HCT116 (cell line): ENCODE measurements around the gene AFAP1. TPM values are rescaled to one million over a fixed set of nuclear protein-coding genes. Genes with fewer than 3 reads are reported as not detected.

Experiments used
- ATAC-seq: fragments of 200-7000 bp; cut with Tn5 transposase; 2 replicates; pipeline ENCODE4 v1.9.1; 2020; ENCODE audit warnings: mild to moderate bottlenecking, moderate library complexity
- BruUV-seq: library from RNA; stranded (reverse); fragments of 400-500 nt; replicated peaks from 2 replicates; lab custom pipeline; 2021; lab: Mats Ljungman, UMichigan
- CTCF ChIA-PET: fragments of 300-600 bp; sonication (Branson Sonifier 250); formaldehyde crosslinking; loops from one replicate; lab custom pipeline; 2021; ENCODE audit warnings: antibody characterized with exemption; lab: Charles Lee
- POLR2A ChIA-PET: fragments of 300-600, 350-600 bp; sonication (Branson Sonifier 250); formaldehyde crosslinking; loops from one replicate; lab custom pipeline; 2021; ENCODE audit warnings: antibody characterized with exemption; lab: Charles Lee
- RAD21 ChIA-PET, 2 experiments: fragments of 300-600 bp; sonication (Branson Sonifier 250); formaldehyde crosslinking; loops; one replicate each; lab custom pipeline; 2023; ENCODE audit warnings: low total read pairs in 2 of 2; ENCODE audit not compliant: uncharacterized antibody in 2 of 2, unreplicated experiment in 2 of 2, low non-redundant PET in 1 of 2; lab: Charles Lee
- DNase-seq: peaks from one replicate; pipeline ENCODE4 v3.0.0-alpha.2; 2010; ENCODE audit warnings: low read depth, low spot score
- H2AFZ ChIP-seq: fragments of 200-600 bp; shearing (Covaris generic), sonication (generic); 2 replicates; pipeline ENCODE4 v1.6.1; 2017; ENCODE audit warnings: low read depth, mixed run types, mixed read lengths, antibody characterized with exemption, low read length; ENCODE audit not compliant: poor library complexity, severe bottlenecking
- H3K27ac ChIP-seq: 2 replicates; pipeline ENCODE4 v1.5.1; 2012; ENCODE audit warnings: low read depth, low read length
- H3K27me3 ChIP-seq: fragments of 200-600 bp; sonication (generic); 2 replicates; pipeline ENCODE4 v1.6.1; 2016; ENCODE audit warnings: mixed run types, low read length, mixed read lengths; ENCODE audit not compliant: insufficient read depth
- H3K36me3 ChIP-seq, 2 experiments: fragments of 200-500 bp in 1 of 2; fragments of 200-600 bp in 1 of 2; sonication (Bioruptor generic) in 1 of 2; sonication (generic) in 1 of 2; 2 replicates each; pipeline versions ENCODE4 v1.5.1 to v1.6.1; 2014 to 2016; ENCODE audit warnings: low read length in 2 of 2, inconsistent platforms in 1 of 2, mixed read lengths in 1 of 2, mixed run types in 1 of 2; ENCODE audit not compliant: insufficient read depth in 2 of 2, control insufficient read depth in 1 of 2
- H3K4me1 ChIP-seq, 2 experiments: fragments of 200-600 bp in 1 of 2; sonication (generic) in 1 of 2; 2 replicates each; pipeline versions ENCODE4 v1.5.1 to v1.6.1; 2012 to 2017; ENCODE audit warnings: low read length in 2 of 2, inconsistent platforms in 1 of 2, mild to moderate bottlenecking in 1 of 2, mixed read lengths in 1 of 2, mixed run types in 1 of 2, moderate library complexity in 1 of 2; ENCODE audit not compliant: insufficient read depth in 2 of 2, control insufficient read depth in 1 of 2
- H3K4me2 ChIP-seq: fragments of 200-600 bp; sonication (generic); 2 replicates; pipeline ENCODE4 v1.6.1; 2017; ENCODE audit warnings: mixed run types, low read length, mixed read lengths
- H3K4me3 ChIP-seq, 2 experiments: fragments of 200-600 bp in 1 of 2; sonication (generic) in 1 of 2; replicated peaks in 1 of 2; 2 replicates each; pipeline ENCODE4 v1.5.1; 2011 to 2016; ENCODE audit warnings: low read length in 2 of 2, control low read depth in 1 of 2, low read depth in 1 of 2, mild to moderate bottlenecking in 1 of 2, mixed read lengths in 1 of 2, mixed run types in 1 of 2
- H3K79me2 ChIP-seq: fragments of 200-600 bp; sonication (generic); 2 replicates; pipeline ENCODE4 v1.6.1; 2017; ENCODE audit warnings: mild to moderate bottlenecking, mixed run types, low read length, moderate library complexity, mixed read lengths; ENCODE audit not compliant: insufficient read depth
- H3K9ac ChIP-seq: fragments of 200-600 bp; sonication (generic); 2 replicates; pipeline ENCODE4 v1.6.1; 2016; ENCODE audit warnings: low read length, mixed read lengths
- H3K9me2 ChIP-seq: fragments of 200-600 bp; sonication (generic), shearing (Covaris generic); 2 replicates; pipeline ENCODE4 v1.6.1; 2017; ENCODE audit warnings: mixed run types, mild to moderate bottlenecking, moderate library complexity; ENCODE audit not compliant: insufficient read depth
- H3K9me3 ChIP-seq, 2 experiments: fragments of 200-500 bp in 1 of 2; fragments of 200-600 bp in 1 of 2; sonication (Bioruptor generic) in 1 of 2; sonication (generic) in 1 of 2; 2 replicates each; pipeline ENCODE4 v1.6.1; 2014 to 2017; ENCODE audit warnings: low read length in 2 of 2, mixed read lengths in 2 of 2, inconsistent platforms in 1 of 2, low read depth in 1 of 2, mild to moderate bottlenecking in 1 of 2, mixed run types in 1 of 2, moderate library complexity in 1 of 2; ENCODE audit not compliant: control insufficient read depth in 1 of 2, insufficient read depth in 1 of 2
- H4K20me1 ChIP-seq: fragments of 200-600 bp; sonication (generic), shearing (Covaris generic); 2 replicates; pipeline ENCODE4 v1.6.1; 2017; ENCODE audit warnings: mixed run types, mild to moderate bottlenecking, moderate library complexity; ENCODE audit not compliant: insufficient read depth
- ATF3 ChIP-seq: IDR thresholded peaks from 2 replicates; pipeline ENCODE4 v1.6.1; 2012
- CBX3 ChIP-seq: IDR thresholded peaks from 2 replicates; pipeline ENCODE4 v1.6.1; 2012; ENCODE audit warnings: low read depth
- CEBPB ChIP-seq: IDR thresholded peaks from 2 replicates; pipeline ENCODE4 v1.6.1; 2012; ENCODE audit warnings: low read depth
- EGR1 ChIP-seq: IDR thresholded peaks from 2 replicates; pipeline ENCODE4 v1.6.1; 2012; ENCODE audit warnings: low read depth
- ELF1 ChIP-seq: IDR thresholded peaks from 2 replicates; pipeline ENCODE4 v1.6.1; 2012; ENCODE audit warnings: low read depth, borderline replicate concordance
- EZH2 ChIP-seq: fragments of 200-600 bp; sonication (generic); IDR thresholded peaks from 2 replicates; pipeline ENCODE4 v1.6.1; 2017; ENCODE audit warnings: antibody characterized with exemption, mixed run types
- EZH2phosphoT487 ChIP-seq: fragments of 200-600 bp; IDR thresholded peaks from 2 replicates; pipeline ENCODE4 v1.6.1; 2018; ENCODE audit warnings: antibody characterized with exemption, borderline replicate concordance
- FOSL1 ChIP-seq: IDR thresholded peaks from 2 replicates; pipeline ENCODE4 v1.6.1; 2012; ENCODE audit warnings: low read depth
- MAX ChIP-seq: IDR thresholded peaks from 2 replicates; pipeline ENCODE4 v1.6.1; 2012
- POLR2A ChIP-seq: IDR thresholded peaks from 2 replicates; pipeline ENCODE4 v1.7.0; 2011; ENCODE audit warnings: borderline replicate concordance; ENCODE audit not compliant: insufficient read depth, insufficient read length; ENCODE audit errors: extremely low read depth
- POLR2AphosphoS5 ChIP-seq: IDR thresholded peaks from 2 replicates; pipeline ENCODE4 v1.6.1; 2011; ENCODE audit warnings: mild to moderate bottlenecking, low read depth, low read length, moderate library complexity
- RAD21 ChIP-seq: IDR thresholded peaks from 2 replicates; pipeline ENCODE4 v1.6.1; 2012; ENCODE audit warnings: low read depth, mild to moderate bottlenecking
- SIN3A ChIP-seq: IDR thresholded peaks from 2 replicates; pipeline ENCODE4 v1.6.1; 2012; ENCODE audit warnings: low read depth
- SP1 ChIP-seq: IDR thresholded peaks from 2 replicates; pipeline ENCODE4 v1.6.1; 2012; ENCODE audit warnings: low read depth
- TCF7L2 ChIP-seq: IDR thresholded peaks from 2 replicates; pipeline ENCODE4 v1.7.0; 2011; ENCODE audit warnings: borderline replicate concordance, inconsistent platforms; ENCODE audit not compliant: insufficient read depth, insufficient read length; ENCODE audit errors: extremely low read depth
- ZNF274 ChIP-seq: fragments of 200-500 bp; sonication (Bioruptor generic); IDR thresholded peaks from 2 replicates; pipeline ENCODE4 v1.6.1; 2014; ENCODE audit warnings: mild to moderate bottlenecking, low read depth, low read length, inconsistent platforms
- intact Hi-C: fragments of 100-400 bp; cut with micrococcal nuclease; formaldehyde crosslinking; loops from 2 replicates; pipeline ENCODE4 v1.10.0; 2022
- total RNA-seq: library from RNA; stranded (reverse); gene quantifications from one replicate; pipeline ENCODE4 v1.2.1, GENCODE V29; 2021; ENCODE audit not compliant: unreplicated experiment
- TF ChIP-seq, protein P1 (sequence below), 3 experiments: fragments of 200-600 bp in 1 of 3; sonication (generic) in 1 of 3; IDR thresholded peaks in 2 of 3; conservative IDR thresholded peaks in 1 of 3; 2 replicates each; pipeline ENCODE4 v1.5.1; 2012 to 2017; ENCODE audit warnings: low read depth in 2 of 3, low read length in 2 of 3, antibody characterized with exemption in 1 of 3, borderline replicate concordance in 1 of 3, control low read depth in 1 of 3, mild to moderate bottlenecking in 1 of 3, mixed read lengths in 1 of 3, mixed run types in 1 of 3, moderate library complexity in 1 of 3; ENCODE audit not compliant: insufficient read depth in 1 of 3
- TF ChIP-seq, protein P2 (sequence below): IDR thresholded peaks from 2 replicates; pipeline ENCODE4 v1.6.1; 2011; ENCODE audit warnings: mild to moderate bottlenecking, low read length, moderate library complexity; ENCODE audit not compliant: insufficient replicate concordance; ENCODE audit errors: extremely low read depth

AFAP1 gene
- total RNA-seq, 1 experiment from 2014 or later = 19.4 TPM

- H3K9me2 ChIP-seq = no peaks in the 10 kb centered on the region
- H3K79me2 ChIP-seq = no peaks in the 10 kb centered on the region
- no peak overlapping the region for H3K27ac ChIP-seq
- no peak overlapping the region for H3K9ac ChIP-seq
- POLR2A ChIA-PET = no interaction called here
- BruUV-seq = no TSS peak
- no peak overlapping the region for H3K4me3 ChIP-seq
- H2AFZ ChIP-seq = no peak overlapping the region
- H3K27me3 ChIP-seq = no peaks in the 10 kb centered on the region
- TF ChIP-seq SIN3A = no peak
- TF ChIP-seq, protein P1, sequence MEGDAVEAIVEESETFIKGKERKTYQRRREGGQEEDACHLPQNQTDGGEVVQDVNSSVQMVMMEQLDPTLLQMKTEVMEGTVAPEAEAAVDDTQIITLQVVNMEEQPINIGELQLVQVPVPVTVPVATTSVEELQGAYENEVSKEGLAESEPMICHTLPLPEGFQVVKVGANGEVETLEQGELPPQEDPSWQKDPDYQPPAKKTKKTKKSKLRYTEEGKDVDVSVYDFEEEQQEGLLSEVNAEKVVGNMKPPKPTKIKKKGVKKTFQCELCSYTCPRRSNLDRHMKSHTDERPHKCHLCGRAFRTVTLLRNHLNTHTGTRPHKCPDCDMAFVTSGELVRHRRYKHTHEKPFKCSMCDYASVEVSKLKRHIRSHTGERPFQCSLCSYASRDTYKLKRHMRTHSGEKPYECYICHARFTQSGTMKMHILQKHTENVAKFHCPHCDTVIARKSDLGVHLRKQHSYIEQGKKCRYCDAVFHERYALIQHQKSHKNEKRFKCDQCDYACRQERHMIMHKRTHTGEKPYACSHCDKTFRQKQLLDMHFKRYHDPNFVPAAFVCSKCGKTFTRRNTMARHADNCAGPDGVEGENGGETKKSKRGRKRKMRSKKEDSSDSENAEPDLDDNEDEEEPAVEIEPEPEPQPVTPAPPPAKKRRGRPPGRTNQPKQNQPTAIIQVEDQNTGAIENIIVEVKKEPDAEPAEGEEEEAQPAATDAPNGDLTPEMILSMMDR (IDR thresholded peaks at IDR 0.05 in 2 of 3, conservative IDR thresholded peaks at IDR 0.05 in 1 of 3; ENCODE audit: borderline replicate concordance in 1 of 3, insufficient read depth in 1 of 3, low read depth in 2 of 3, low read length in 2 of 3) = no peak
- TF ChIP-seq FOSL1 = no peak
- TF ChIP-seq ZNF274 = no peak
- no peak for TF ChIP-seq EGR1
- no peak for TF ChIP-seq EZH2
- no peak for TF ChIP-seq CBX3
- TF ChIP-seq CEBPB = no peak
- TF ChIP-seq POLR2A = no peak
- no peak for TF ChIP-seq MAX
- TF ChIP-seq POLR2AphosphoS5 = no peak
- TF ChIP-seq SP1 = no peak
- TF ChIP-seq TCF7L2 = no peak
- TF ChIP-seq RAD21 = no peak
- TF ChIP-seq EZH2phosphoT487 = no peak
- TF ChIP-seq ELF1 = no peak
- TF ChIP-seq, protein P2, sequence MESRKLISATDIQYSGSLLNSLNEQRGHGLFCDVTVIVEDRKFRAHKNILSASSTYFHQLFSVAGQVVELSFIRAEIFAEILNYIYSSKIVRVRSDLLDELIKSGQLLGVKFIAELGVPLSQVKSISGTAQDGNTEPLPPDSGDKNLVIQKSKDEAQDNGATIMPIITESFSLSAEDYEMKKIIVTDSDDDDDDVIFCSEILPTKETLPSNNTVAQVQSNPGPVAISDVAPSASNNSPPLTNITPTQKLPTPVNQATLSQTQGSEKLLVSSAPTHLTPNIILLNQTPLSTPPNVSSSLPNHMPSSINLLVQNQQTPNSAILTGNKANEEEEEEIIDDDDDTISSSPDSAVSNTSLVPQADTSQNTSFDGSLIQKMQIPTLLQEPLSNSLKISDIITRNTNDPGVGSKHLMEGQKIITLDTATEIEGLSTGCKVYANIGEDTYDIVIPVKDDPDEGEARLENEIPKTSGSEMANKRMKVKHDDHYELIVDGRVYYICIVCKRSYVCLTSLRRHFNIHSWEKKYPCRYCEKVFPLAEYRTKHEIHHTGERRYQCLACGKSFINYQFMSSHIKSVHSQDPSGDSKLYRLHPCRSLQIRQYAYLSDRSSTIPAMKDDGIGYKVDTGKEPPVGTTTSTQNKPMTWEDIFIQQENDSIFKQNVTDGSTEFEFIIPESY = no peak
- TF ChIP-seq ATF3 = no peak
- TF ChIP-seq, all 23 proteins: peak for 0
- CTCF ChIA-PET = no interaction called here
- intact Hi-C loops = no loop called here
- DNase-seq (no peak), ATAC-seq (no peak)
- Histone ChIP-seq H3K36me3 (peaks cover 2 to 8% of the 10 kb centered on the region in 2 experiments; a peak in 2 of 4 replicates), H3K4me1 (no peaks in the 10 kb centered on the region), H4K20me1 (no peaks in the 10 kb centered on the region), H3K9me3 (no peaks in the 10 kb centered on the region), H3K4me2 (no peak overlapping the region)
- RAD21 ChIA-PET = no interaction called here
Observed at GRCh38 chr4:7777017-7777710, 162.5 kb downstream of the AFAP1 start.
